Keratinocyte (primary cell): Measurements from ENCODE around the gene ASRGL1. TPM values are rescaled to one million over a fixed set of nuclear protein-coding genes. Genes with fewer than 3 reads are reported as not detected.

ENCODE experiments used
- DNase-seq: peaks from one replicate; pipeline ENCODE4 v3.0.0-alpha.2; 2011; ENCODE audit warnings: low read depth, missing footprints, low spot score
- FAIRE-seq: peaks from 2 replicates; lab custom pipeline; 2011; peaks lifted over from hg19 to GRCh38; lab: Jason Lieb, UNC
- H2AFZ ChIP-seq: 2 replicates; pipeline ENCODE4 v1.6.0; 2012; ENCODE audit warnings: low read length, control low read depth, inconsistent platforms; ENCODE audit not compliant: control insufficient read depth
- H3K27ac ChIP-seq: 2 replicates; pipeline ENCODE4 v1.5.1; 2011; ENCODE audit warnings: low read length; ENCODE audit not compliant: control insufficient read depth, insufficient read depth
- H3K27me3 ChIP-seq: 3 replicates; pipeline ENCODE4 v1.6.0; 2011; ENCODE audit warnings: low read length; ENCODE audit not compliant: control insufficient read depth, insufficient read depth; ENCODE audit errors: extremely low read depth
- H3K36me3 ChIP-seq, 2 experiments: 2 replicates in 1 of 2; 3 replicates in 1 of 2; pipeline ENCODE4 v1.5.1; 2011; ENCODE audit warnings: low read length in 2 of 2, mild to moderate bottlenecking in 1 of 2; ENCODE audit not compliant: control insufficient read depth in 2 of 2, insufficient read depth in 2 of 2; ENCODE audit errors: extremely low read depth in 1 of 2
- H3K4me1 ChIP-seq: 3 replicates; pipeline ENCODE4 v1.5.1; 2011; ENCODE audit warnings: low read length; ENCODE audit not compliant: control insufficient read depth, insufficient read depth; ENCODE audit errors: extremely low read depth
- H3K4me2 ChIP-seq: 3 replicates; pipeline ENCODE4 v1.6.0; 2011; ENCODE audit warnings: low read depth, low read length; ENCODE audit not compliant: control insufficient read depth, insufficient read depth; ENCODE audit errors: extremely low read depth
- H3K4me3 ChIP-seq, 3 experiments: fragments of 200-600 bp in 1 of 3; sonication (generic) in 1 of 3; 2 replicates in 2 of 3; 3 replicates in 1 of 3; pipeline ENCODE4 v1.5.1; 2011 to 2016; ENCODE audit warnings: low read length in 3 of 3, mild to moderate bottlenecking in 3 of 3, control low read depth in 2 of 3, inconsistent platforms in 1 of 3, low read depth in 1 of 3, mixed read lengths in 1 of 3, mixed run types in 1 of 3, moderate library complexity in 1 of 3; ENCODE audit not compliant: control insufficient read depth in 2 of 3, insufficient read depth in 2 of 3; ENCODE audit errors: extremely low read depth in 1 of 3
- H3K79me2 ChIP-seq: 2 replicates; pipeline ENCODE4 v1.6.0; 2012; ENCODE audit warnings: low read length; ENCODE audit not compliant: control insufficient read depth, insufficient read depth
- H3K9ac ChIP-seq: 3 replicates; pipeline ENCODE4 v1.6.0; 2011; ENCODE audit warnings: low read length; ENCODE audit not compliant: control insufficient read depth, insufficient read depth; ENCODE audit errors: extremely low read depth
- H3K9me1 ChIP-seq: 3 replicates; pipeline ENCODE4 v1.6.0; 2011; ENCODE audit warnings: low read length; ENCODE audit not compliant: control insufficient read depth, insufficient read depth; ENCODE audit errors: extremely low read depth
- H3K9me3 ChIP-seq: 2 replicates; pipeline ENCODE4 v1.5.1; 2012; ENCODE audit warnings: low read depth, low read length; ENCODE audit not compliant: control insufficient read depth
- H4K20me1 ChIP-seq: 3 replicates; pipeline ENCODE4 v1.6.0; 2011; ENCODE audit warnings: low read length; ENCODE audit not compliant: control insufficient read depth, insufficient read depth; ENCODE audit errors: extremely low read depth
- EZH2 ChIP-seq: IDR thresholded peaks from one replicate; pipeline ENCODE4 v1.6.1; 2012; ENCODE audit warnings: inconsistent platforms, mild to moderate bottlenecking, low read length, moderate library complexity
- dilution Hi-C: fragments of 300-500 bp; cut with MboI; formaldehyde crosslinking; loops from one replicate; pipeline ENCODE4 v1.7.0; 2020; ENCODE audit warnings: low sequenced_read_pairs; ENCODE audit not compliant: extremely low pct_ligation_motif_present
- polyA plus RNA-seq, 5 experiments: library from polyadenylated mRNA; depleted of rRNA in 3 of 5; stranded (reverse) in 3 of 5; stranded (forward) in 1 of 5; unstranded in 1 of 5; fragments of >200 nt; gene quantifications; 1 replicate in 1 of 5; 2 replicates in 3 of 5; 3 replicates in 1 of 5; pipeline versions ENCODE4 v1.2.1 to v1.2.3, GENCODE V29; 2011 to 2012; ENCODE audit warnings: missing spikeins in 2 of 5, low read depth in 1 of 5, low replicate concordance in 1 of 5
- TF ChIP-seq, protein P1 (sequence below), 3 experiments: IDR thresholded peaks in 1 of 3; conservative IDR thresholded peaks in 1 of 3; optimal IDR thresholded peaks in 1 of 3; 2 replicates in 2 of 3; 3 replicates in 1 of 3; pipeline versions ENCODE3 to v1.5.1; 2011; ENCODE audit warnings: low read length in 3 of 3, mild to moderate bottlenecking in 3 of 3, moderate library complexity in 2 of 3, control low read depth in 1 of 3, inconsistent platforms in 1 of 3; ENCODE audit not compliant: insufficient read depth in 2 of 3; ENCODE audit errors: extremely low read depth in 1 of 3

ASRGL1 gene
- polyA plus RNA-seq, 1 donor (not counting 4 experiments of a cell fraction or from before 2014, with no cell fraction given): 0.05 TPM

DNA sequence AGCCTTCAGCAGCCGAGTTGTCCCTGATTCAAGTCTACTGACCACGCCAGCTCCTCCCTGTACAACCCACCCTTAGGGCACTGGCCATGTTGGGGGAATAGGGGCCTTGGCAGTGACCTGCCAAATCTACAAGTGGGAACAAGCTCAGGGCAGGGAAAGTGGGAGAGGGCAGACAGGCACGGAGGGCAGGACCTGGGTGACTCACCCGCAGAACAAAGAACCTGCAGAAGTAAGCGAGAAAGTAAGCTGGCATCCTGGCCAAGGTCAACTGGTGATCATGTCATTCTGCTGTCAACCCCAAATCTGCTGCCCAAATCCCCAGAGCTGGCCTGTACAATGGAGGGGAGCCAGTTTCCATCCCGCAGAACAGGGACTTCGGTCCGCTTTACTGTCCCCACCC is 73.7 kb downstream of the ASRGL1 start:
- H3K4me1 ChIP-seq: peaks cover 16% of the 10 kb centered on the region
- no peaks in the 10 kb centered on the region for H3K9me3 ChIP-seq
- no peak overlapping the region for H3K4me3 ChIP-seq
- dilution Hi-C loops: no loop called here
- H3K9ac ChIP-seq: no peak overlapping the region
- H3K27me3 ChIP-seq: no peaks in the 10 kb centered on the region
- no peaks in the 10 kb centered on the region for H3K9me1 ChIP-seq
- DNase-seq (no peak), FAIRE-seq (no peak)
- no peaks in the 10 kb centered on the region for H3K36me3 ChIP-seq
- H3K27ac ChIP-seq: no peak overlapping the region
- no peaks in the 10 kb centered on the region for H3K79me2 ChIP-seq
- no peak overlapping the region for H2AFZ ChIP-seq
- TF ChIP-seq, protein P1, sequence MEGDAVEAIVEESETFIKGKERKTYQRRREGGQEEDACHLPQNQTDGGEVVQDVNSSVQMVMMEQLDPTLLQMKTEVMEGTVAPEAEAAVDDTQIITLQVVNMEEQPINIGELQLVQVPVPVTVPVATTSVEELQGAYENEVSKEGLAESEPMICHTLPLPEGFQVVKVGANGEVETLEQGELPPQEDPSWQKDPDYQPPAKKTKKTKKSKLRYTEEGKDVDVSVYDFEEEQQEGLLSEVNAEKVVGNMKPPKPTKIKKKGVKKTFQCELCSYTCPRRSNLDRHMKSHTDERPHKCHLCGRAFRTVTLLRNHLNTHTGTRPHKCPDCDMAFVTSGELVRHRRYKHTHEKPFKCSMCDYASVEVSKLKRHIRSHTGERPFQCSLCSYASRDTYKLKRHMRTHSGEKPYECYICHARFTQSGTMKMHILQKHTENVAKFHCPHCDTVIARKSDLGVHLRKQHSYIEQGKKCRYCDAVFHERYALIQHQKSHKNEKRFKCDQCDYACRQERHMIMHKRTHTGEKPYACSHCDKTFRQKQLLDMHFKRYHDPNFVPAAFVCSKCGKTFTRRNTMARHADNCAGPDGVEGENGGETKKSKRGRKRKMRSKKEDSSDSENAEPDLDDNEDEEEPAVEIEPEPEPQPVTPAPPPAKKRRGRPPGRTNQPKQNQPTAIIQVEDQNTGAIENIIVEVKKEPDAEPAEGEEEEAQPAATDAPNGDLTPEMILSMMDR (optimal IDR thresholded peaks at IDR 0.05 in 1 of 3, IDR thresholded peaks at IDR 0.05 in 1 of 3, conservative IDR thresholded peaks at IDR 0.05 in 1 of 3; ENCODE audit: extremely low read depth in 1 of 3, insufficient read depth in 2 of 3, low read length in 3 of 3): no peak
- no peak for TF ChIP-seq EZH2
- H4K20me1 ChIP-seq: no peaks in the 10 kb centered on the region
- H3K4me2 ChIP-seq: peak overlapping the region; percentile 37

DNA sequence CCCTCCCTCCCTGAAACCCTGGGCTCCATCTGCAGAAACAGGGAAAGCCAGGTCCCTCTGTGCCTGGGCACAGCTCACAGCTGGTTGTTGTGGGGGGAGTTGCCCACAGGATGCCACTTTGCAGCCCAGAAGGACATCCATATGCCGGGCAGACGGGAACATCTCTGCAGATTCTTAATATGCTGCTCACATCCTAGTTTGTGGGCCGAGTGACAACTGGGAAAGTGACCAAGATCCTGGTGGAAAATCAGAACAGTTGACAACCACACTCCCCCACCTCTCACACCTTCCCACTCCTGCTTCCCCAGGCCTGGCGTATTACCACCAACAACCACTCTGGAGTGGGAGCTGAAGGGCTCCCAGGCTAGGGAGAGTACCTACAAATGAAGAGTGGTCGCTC is 74.3 kb downstream of the ASRGL1 start:
- Histone ChIP-seq H3K79me2 (no peaks in the 10 kb centered on the region), H3K9ac (no peak overlapping the region), H3K9me1 (no peaks in the 10 kb centered on the region), H3K27ac (no peak overlapping the region), H3K27me3 (no peaks in the 10 kb centered on the region), H3K36me3 (no peaks in the 10 kb centered on the region), H2AFZ (no peak overlapping the region), H4K20me1 (no peaks in the 10 kb centered on the region), H3K4me1 (peaks cover 16% of the 10 kb centered on the region), H3K4me2 (no peak overlapping the region), H3K4me3 (no peak overlapping the region), H3K9me3 (no peaks in the 10 kb centered on the region)
- dilution Hi-C loops: no loop called here
- DNase-seq: no peak
- no peak for FAIRE-seq
- TF ChIP-seq, protein P1 (optimal IDR thresholded peaks at IDR 0.05 in 1 of 3, IDR thresholded peaks at IDR 0.05 in 1 of 3, conservative IDR thresholded peaks at IDR 0.05 in 1 of 3; ENCODE audit: extremely low read depth in 1 of 3, insufficient read depth in 2 of 3, low read length in 3 of 3): no peak
- no peak for TF ChIP-seq EZH2
